Lower leg skin (tissue), 4 donors: ENCODE results near the gene TMEM169. TPM values are rescaled to one million over a fixed set of nuclear protein-coding genes. Genes with fewer than 3 reads are reported as not detected.
A peak's percentile ranks its signal among the peaks of the same experiment; 100 is the strongest.
"Not testable (repeated sequence)": the region's sequence is repeated elsewhere in the genome, so short reads cannot be mapped to it uniquely, and the experiment has no call there.

ENCODE experiments used
- DNase-seq, 2 donors: peaks; one replicate each; pipeline ENCODE4 v3.0.0-alpha.2; 2019; ENCODE audit warnings: low spot score in 2 of 2
- H3K4me3 ChIP-seq: fragments of 200-600 bp; sonication (generic); 2 replicates; pipeline ENCODE4 v1.5.1; 2017; ENCODE audit warnings: mild to moderate bottlenecking, low read depth; ENCODE audit not compliant: poor library complexity, severe bottlenecking
- POLR2A ChIP-seq, 2 donors: fragments of 450-650 bp; IDR thresholded peaks; one replicate each; pipeline ENCODE4 v1.6.1; 2016 to 2017; ENCODE audit warnings: antibody characterized with exemption in 2 of 2, mild to moderate bottlenecking in 1 of 2, moderate library complexity in 1 of 2
- WGBS, 2 donors: methylation state at CpG; one replicate each; pipeline ENCODE4 v1.1.5; 2018; 5-methylcytosine and 5-hydroxymethylcytosine counted together
- intact Hi-C: fragments of 100-400 bp; cut with DNase I; formaldehyde crosslinking; loops from one replicate; pipeline ENCODE4 v1.15.0; 2023; ENCODE audit warnings: low total_unique reads
- total RNA-seq, 4 donors: library from RNA; depleted of rRNA; stranded (reverse); fragments of >200 nt; gene quantifications; one replicate each; pipeline ENCODE4 v1.1.0, GENCODE V29; 2016
- TF ChIP-seq, protein P1 (sequence below), 3 donors: fragments of 450-650 bp; IDR thresholded peaks; one replicate each; pipeline ENCODE4 v1.5.1; 2016; ENCODE audit warnings: antibody characterized with exemption in 3 of 3, mild to moderate bottlenecking in 3 of 3, moderate library complexity in 2 of 3

The TMEM169 gene
- total RNA-seq, 4 donors from 2014 or later, result 0.04 to 0.88 (median 0.36) TPM

DNA sequence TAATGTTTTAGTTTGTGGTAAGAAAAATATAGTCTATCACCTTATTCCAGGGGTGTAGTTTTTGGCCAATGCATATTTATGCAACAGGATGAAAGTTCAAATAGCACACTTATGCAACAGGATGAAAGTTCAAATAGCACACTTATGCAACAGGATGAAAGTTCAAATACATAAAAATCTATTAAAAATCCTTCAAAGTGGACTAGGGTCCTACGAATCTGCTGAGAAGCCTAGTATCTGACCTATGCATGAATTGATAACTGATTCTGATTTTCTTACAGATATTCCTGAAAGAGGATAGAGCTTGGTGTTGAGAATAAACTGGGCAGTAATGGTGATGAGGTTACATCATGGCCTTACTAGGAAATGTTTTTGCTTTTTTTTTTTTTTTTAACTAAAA lies 2.9 kb upstream of the TMEM169 start:
- no peak overlapping the region for H3K4me3 ChIP-seq
- no peak for DNase-seq
- WGBS, 2 donors, result 76 to 79% methylated on average over 1 of the region's 1 CpG
- intact Hi-C loops, result no loop called here
- TF ChIP-seq, protein P1, sequence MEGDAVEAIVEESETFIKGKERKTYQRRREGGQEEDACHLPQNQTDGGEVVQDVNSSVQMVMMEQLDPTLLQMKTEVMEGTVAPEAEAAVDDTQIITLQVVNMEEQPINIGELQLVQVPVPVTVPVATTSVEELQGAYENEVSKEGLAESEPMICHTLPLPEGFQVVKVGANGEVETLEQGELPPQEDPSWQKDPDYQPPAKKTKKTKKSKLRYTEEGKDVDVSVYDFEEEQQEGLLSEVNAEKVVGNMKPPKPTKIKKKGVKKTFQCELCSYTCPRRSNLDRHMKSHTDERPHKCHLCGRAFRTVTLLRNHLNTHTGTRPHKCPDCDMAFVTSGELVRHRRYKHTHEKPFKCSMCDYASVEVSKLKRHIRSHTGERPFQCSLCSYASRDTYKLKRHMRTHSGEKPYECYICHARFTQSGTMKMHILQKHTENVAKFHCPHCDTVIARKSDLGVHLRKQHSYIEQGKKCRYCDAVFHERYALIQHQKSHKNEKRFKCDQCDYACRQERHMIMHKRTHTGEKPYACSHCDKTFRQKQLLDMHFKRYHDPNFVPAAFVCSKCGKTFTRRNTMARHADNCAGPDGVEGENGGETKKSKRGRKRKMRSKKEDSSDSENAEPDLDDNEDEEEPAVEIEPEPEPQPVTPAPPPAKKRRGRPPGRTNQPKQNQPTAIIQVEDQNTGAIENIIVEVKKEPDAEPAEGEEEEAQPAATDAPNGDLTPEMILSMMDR (IDR thresholded peaks at IDR 0.05), result no peak
- TF ChIP-seq POLR2A (IDR thresholded peaks at IDR 0.05), result no peak

DNA sequence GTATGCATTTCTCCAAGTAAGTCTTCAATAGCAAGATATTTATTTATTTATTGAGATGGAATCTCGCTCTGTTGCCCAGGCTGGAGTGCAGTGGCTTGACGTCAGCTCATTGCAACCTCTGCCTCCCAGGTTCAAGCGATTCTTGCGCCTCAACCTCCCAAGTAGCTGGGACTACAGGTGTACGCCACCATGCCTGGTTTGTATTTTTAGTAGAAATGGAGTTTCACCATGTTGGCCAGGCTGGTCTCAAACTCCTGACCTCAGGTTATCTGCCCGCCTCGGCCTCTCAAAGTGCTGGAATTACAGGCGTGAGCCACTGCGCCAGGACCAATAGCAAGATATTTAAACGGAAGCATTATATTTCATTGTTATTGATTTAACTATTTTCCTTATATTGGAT lies 1.7 kb upstream of the TMEM169 start:
- H3K4me3 ChIP-seq, DNase-seq, intact Hi-C loops: not testable (repeated sequence)
- 97 to 99% methylated on average over 10 of the region's 10 CpGs for WGBS, 2 donors

DNA sequence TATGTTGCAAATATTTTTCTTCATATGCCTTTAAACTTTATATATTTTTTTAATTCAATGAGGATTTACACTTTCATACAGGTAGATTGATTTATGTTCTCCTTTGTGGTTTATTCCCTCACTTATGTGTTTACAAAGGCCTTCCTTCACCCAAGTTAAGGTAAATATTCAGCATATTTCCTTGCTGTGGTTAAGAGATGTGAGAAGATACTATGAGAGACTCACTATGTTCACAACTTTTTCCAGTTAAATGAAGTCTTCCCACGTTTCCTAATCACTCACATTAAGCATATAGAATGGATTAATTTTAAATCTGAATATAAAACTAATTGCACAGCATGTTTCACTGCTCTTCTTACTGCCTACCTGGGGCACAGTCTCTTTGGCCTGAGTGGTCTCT lies 707 bp upstream of the TMEM169 start:
- intact Hi-C loops, result no loop called here
- peak overlapping the region; percentile 62 for H3K4me3 ChIP-seq
- WGBS, 2 donors, result 17 to 25% methylated on average over 1 of the region's 1 CpG
- no peak for DNase-seq
- TF ChIP-seq, protein P1 (IDR thresholded peaks at IDR 0.05), result no peak
- no peak for TF ChIP-seq POLR2A (IDR thresholded peaks at IDR 0.05)

DNA sequence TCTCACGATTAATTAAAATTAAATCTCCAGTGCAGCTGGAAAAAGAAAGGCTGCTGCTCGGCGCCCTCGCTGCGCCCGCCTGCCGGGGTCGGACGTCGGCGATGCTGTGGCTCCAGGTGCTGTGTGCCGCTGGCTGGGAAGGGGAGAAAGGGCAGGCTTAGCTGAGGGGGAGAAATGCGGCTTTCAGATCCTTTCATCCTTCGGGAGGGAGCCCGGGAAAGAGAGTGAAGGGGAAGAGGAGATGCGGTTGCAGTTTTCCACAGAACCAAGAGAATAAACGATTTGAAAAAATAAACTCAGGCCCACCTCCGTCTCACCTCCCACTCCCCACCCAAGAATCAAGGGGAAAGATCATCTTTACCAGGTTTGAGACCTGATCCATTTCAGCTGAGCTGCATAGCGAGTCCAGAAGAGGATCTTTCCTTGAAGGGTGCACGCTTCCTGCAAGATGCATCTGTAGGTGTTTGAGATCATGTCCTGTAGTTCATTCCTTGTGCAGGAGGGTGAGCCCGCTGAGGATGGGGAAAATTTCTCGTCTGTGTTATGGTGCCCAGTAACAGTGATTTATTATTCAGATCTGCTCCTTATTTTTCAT lies 495 bp downstream of the TMEM169 start:
- peak overlapping the region; percentile 62 for H3K4me3 ChIP-seq
- intact Hi-C loops, result no loop called here
- TF ChIP-seq, protein P1 (IDR thresholded peaks at IDR 0.05), result no peak
- no peak for TF ChIP-seq POLR2A (IDR thresholded peaks at IDR 0.05)
- DNase-seq, result no peak
- 8 to 12% methylated on average over 21 to 22 of the region's 22 CpGs for WGBS, 2 donors

DNA sequence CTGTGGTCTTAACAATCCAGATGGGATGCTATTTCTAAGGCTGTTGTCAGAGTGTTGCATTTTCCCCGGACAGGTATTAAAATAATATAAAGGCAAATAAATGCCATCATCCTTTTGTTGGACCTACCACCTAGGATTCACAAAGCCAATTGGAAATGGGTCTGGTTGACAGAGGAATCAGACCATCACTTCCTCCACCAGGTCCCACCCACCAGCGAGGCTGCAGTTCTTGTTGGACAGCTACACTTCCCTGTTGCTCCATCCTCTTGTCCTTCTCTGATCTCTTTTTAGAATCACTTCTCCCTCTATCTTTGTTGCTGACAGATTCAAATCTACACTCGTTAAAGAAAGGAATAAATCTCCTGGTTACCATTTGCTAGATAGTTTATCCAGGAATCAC lies 1.1 kb downstream of the TMEM169 start:
- DNase-seq, result no peak
- 77 to 78% methylated on average over 3 of the region's 3 CpGs for WGBS, 2 donors
- intact Hi-C loops, result no loop called here
- H3K4me3 ChIP-seq, result no peak overlapping the region
- TF ChIP-seq, protein P1 (IDR thresholded peaks at IDR 0.05), result no peak
- no peak for TF ChIP-seq POLR2A (IDR thresholded peaks at IDR 0.05)

DNA sequence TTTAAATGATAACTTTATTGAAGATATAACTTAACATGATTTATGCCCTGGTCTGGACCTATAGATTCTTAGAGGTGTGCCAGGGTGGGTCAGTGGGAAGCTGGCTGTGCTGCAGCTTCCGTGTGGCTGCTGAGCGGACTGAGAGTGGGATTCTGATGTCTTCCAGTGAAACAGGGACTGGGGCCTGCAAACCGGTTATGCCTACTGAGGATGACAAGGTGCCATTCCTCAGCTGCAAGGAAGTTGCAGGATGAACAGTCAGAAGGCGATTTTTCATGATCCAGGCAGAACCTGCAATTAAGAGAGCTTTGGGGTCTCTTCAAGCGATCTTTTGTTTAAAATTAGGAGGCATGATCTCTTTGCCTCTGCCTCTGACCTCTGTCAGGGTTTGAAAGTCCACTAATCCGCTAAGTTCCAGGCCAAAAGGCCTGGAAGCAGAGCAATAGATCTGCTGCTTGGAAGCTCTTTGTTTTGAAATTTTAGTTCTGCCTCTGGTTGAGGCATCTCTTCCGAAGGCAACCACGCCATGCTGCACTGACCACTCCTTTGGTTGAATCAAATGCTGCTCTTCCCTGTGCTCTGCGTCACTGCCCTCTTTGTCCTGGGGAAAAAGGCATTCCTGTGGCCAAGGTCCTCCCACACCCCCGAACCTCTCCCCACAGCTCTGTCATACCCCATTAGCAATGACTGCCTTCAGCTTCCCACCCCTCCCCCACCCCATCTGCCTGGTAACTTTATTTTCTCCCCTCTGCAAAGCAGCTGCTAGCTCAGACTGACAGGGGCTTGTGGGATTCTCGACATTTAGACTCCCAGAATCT lies 2.0 kb downstream of the TMEM169 start:
- DNase-seq, result no peak
- 89 to 94% methylated on average over 11 of the region's 11 CpGs for WGBS, 2 donors

More for the DNA sequence above, 2.0 kb downstream of the TMEM169 start:
- no peak overlapping the region for H3K4me3 ChIP-seq
- TF ChIP-seq, protein P1 (IDR thresholded peaks at IDR 0.05), result no peak
- no peak for TF ChIP-seq POLR2A (IDR thresholded peaks at IDR 0.05)
- intact Hi-C loops, result no loop called here
